ENCODE results near the gene HECTD3.

HECTD3 gene

DNA sequence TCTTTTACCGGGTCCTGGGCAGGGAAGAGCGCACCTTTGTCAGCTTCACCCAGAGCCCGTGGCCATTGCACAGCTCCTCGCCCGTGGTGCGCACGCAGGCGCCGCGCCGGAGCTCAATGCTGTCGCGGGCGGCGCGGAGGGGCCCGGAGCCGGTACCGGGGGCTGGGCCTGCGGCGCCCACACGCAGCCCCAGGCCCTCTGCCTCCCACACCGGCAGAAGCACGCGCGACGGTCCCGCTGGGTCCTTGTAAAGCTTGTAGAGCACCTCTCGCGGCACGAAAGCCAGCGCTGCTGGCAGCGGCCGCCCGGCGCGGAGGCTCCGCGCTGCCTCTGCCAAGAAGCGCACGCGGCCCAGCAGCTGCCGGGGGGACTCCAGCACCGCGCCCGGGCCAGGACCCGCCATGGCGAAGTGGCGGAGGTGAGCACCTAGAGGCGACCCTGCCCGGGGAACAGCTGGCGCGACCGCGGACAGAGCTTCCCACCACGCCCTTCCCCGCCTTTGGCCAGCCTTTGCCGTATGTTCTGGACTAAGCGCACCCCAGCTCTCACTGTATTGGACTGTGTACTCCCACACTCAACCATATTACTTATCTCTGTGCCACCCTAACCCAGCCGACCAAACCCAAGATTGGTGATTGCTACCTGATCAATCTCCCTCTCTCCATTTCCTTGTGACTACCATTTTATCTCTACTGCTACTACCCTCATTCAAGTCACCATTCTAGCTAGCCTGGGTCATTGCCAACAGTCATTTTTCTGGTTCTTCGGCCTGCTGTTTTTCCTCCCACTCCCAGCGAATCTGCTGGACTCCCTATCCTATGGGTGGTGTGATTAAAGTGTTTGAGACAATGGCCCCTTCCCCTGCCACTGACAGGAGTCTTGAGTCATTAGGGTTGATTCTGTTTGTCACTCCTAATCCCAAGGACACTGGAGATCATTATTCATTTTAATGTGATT lies at the start of gene HECTD3:
Gene HECTD3 (minus strand): TSS at position 470 of the 957 bp plus-strand sequence. CDS start 67 bp downstream, at position 403.
- DNase-seq = peak in 3 of 4 experiments; percentile 13 to 49 (median 43)

DNA sequence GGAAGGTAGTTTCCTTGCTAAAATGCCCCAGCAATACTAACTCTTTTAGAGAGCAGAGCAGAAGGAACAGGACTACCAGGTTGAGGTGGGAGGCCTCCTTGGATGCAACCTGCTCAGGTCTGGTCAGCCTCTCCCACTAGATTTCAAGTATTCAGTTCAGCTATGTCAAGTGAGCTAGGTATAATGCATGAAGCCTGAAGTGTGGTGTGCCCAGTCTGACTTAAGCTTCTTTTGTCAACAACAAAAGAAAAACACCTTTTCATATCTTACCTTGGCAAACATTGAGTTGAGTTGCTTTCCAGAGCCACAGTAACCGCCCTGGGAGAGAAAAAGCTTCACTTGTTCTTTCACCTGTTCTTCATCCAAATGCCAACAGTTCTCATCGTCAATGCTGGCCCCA lies 48.7 kb upstream of the HECTD3 start:
- DNase-seq = no peak

DNA sequence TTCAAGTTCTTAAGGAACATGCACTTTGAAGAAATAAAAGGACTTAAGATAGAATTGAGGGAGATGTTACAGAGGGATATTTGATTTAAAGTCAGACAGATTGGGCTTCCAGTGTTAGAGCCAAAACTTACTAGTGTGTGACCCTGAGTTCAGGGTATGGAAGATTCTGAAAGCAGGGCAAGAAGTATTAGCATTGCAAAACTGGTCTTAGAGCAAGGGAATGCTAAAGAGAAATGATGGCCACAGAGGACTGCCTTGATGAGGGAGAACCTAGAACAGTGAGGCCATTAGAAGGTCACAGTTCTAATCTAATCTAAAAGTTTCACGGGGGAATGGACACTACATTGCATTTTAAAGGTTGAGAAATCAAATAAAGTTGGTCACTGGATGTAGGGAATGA lies 46.4 kb upstream of the HECTD3 start:
- no peak for DNase-seq

DNA sequence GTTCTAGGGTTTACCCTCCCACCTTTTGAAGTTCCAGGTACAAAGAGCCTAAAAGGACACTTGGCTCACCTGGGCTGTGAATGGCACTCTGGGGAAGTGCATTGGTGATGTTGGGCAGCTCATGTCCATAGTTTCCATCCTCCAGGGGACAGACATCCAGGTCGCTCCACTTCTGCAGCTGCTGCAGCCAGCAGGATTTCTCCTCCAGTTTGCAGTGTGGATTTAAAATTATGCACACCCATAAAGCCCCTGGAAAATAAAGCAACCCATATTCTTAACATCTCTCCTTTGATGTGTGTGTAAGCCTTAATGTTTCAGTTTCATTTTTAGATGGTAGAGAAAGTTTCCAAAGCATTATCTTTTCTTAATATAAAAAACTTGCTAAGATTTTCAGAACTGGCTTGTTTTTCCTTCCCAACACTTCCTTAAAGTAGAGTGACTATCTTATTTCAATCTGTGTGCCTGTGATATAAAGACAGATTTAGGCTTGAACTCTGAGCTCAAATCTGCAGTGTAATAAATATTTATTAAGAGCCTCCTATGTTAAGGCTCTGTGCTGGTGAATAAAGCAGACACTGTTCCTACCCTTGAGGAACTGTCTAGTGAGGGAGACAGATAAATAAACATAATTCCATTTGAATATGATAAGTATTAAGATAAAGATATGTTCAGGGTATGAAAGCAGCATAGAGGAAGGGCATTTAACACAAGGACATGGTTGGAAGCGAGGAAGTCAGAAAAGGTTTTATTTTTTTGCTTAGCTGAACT lies 40.1 kb upstream of the HECTD3 start:
- DNase-seq = no peak

DNA sequence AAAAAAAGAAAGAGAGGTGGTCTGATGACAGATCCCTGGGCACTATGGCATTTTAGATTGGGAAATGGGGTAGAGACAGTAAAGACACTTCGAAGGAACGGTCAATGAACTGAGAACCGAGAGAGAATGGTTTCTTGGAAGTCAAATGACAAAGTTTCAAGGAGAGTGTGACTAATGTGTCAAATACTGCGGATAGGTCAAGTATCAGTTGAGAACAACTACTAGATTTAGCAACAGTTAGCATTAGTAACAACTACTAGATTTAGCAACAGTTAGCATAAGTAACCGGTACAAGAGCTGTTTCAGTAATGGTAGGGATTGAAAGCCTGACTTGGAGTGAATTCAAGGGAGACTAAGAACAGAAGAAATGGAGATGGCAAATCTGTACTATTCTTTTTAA lies 35.9 kb upstream of the HECTD3 start:
- no peak for DNase-seq

DNA sequence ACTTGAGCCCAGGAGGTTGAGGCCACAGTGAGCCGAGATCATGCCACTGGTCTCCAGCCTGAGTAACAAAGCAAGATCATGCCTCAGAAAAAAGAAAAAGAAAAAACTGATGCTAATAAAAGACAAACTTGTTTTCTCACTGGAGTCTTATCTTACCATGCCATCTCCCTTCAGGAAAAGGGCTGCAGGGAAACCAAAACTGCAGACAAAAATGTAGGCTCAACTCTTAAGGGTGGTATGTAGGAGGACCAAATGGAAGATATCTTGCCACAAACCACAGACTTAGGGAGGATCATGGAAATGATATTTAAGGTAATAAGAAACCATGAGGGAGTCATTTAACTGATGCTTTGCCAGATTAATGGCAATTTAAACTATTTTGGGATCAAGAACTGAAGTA lies 33.8 kb upstream of the HECTD3 start:
- no peak for DNase-seq

DNA sequence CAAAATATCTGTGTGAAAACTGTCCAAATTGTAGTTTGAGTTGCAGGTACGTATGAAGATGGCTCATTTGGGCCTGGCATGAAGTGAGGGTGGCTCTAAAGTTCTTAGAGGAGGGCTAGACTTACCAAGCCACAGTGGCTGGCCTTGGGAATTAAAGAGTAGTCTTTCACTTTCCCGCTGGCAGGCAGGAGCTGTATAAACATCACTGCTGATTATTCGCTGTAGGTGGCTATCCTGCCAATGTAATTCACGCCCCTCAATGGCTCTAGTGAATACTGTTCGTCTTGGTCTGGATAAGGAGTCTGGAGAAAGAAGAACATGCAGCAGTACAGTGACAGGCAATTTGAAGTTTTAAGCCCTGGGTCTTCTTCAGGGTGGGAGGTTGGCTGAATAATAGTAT lies 32.0 kb upstream of the HECTD3 start:
- DNase-seq = no peak

DNA sequence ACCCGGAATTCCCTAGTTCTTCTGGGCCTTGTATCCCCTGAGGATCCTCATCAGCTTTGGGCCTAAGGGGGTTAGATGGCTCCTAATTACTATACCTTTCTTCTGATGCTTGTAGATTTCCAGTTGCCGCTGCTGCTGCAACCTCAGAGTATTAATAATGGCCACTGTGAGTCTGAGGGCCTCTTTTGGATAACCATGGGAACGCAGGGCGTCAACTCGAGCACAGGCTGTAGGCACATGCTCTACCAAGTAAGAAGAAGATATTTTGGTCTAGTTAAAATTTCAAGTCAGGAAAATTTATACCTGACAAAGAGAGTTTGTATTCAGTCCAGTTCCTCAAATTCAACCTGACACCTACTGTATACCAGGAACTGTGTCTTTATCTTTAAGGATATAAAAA lies 29.2 kb upstream of the HECTD3 start:
- DNase-seq = no peak

DNA sequence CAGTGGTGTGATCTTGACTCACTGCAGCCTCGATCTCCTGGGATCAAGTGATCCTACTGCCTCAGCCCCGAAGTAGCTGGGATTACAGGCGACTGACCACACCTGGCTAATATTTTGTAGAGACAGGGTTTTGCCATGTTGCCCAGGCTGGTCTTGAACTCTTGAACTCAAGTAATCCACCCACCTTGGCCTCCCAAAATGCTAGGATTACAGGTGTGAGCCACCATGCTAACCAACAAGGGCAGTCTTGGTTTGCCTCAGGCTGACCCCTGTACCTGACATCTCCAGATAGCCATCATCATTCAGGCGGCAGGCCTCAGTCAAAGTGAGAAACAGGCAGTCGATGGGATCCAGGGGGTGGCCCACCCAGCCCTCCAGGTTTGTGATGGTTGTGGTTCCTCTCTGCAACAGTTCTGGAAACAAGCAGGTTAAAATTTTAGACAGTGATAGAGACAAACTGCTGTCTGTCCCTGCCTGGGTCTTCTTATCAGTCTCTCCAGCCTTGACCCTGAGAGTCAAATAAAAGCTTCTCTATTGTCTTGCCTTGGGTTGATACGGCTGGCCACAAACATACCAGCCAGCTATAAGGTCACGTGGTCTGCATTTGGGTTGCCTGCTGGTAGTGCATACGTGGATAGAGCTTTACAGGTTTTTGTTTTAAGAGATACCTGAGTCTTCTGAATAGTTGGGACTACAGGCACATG lies 27.7 kb upstream of the HECTD3 start:
- no peak for DNase-seq

DNA sequence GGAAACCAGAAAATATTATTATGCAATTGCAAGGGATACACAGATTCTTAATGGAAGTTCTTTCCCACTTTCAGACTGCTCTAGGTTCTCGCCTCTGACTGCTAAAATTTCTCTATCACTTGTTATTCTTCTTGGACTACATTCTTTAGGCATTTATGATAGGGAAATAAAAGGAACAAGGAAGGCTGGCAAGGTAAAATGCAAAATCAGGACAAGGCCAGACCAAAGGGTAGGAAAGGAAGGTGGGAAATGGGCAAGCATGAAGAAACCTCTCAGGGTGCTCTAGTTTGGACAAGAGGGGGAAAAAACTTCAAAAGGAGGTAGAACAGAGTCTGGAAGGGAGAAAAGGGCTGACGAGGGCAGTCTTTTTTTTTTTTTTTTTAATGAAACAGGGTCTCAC lies 27.1 kb upstream of the HECTD3 start:
- DNase-seq = no peak

DNA sequence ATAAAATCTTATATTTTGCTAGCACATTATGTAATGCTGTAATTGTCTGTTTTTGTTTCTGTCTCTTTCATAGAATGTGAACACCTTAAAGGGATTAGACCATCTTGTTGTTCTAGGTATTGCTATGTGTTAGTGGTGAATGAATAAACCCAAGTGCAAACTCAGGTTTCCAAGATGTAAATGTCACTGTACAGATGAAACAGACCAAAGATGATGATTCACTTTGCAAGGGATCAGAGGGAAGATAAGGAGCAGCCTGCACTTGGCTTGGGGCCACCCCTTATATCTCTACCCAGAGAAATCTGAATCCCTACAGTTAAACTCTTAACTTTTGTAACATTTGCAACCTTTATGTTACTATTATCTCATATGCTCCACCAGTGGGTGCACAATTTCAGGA lies 26.3 kb upstream of the HECTD3 start:
- no peak for DNase-seq

DNA sequence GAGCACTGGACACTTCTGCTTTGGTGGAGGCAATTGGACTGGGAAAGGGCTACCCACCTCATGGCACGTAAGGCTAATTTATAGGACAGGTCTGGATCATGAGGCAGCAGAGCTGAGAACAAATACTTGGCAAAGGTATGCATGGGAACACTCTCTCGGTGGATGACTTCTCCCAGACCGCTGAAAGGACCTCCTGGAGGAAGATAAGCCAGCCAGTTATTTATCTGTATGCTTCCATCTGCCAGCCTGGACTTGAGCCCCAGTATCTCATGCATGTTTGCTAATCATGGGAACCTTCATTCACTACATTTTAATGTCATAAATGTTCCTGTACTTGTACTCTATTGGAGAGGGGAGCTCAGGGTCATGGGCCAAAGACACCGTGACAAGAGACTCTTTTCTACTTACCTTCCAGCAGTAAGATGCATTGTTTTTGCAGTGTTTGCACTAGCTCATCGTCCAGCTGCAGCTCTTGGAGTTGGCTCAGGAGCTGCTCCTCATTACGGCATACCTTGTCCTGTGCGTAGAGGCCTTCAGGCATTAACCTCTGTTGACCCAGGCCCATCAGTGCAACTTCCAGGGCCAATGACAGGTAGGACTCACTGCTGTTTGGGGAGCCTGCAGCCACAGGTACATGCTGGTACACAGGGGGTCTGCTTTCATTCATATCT lies 24.6 kb upstream of the HECTD3 start:
- no peak for DNase-seq

DNA sequence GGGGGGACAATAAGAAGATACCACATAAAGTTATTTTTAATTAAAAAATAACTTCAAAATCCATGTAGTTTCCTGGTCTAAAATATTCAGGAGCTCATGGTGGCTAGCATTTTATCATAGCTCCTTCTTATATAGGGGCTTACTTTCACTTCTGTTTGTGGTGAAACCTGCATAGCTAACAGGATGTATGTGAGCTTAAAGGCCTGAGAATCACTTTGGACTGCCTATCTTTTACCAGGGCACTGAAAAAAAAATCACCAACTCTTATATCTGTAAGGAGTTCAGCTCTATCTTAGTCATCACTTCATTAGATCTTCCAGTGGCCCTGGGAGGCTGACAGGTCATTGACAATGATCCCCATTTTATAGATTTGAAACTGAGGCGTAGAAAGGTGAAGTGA lies 22.2 kb upstream of the HECTD3 start:
- DNase-seq = no peak

DNA sequence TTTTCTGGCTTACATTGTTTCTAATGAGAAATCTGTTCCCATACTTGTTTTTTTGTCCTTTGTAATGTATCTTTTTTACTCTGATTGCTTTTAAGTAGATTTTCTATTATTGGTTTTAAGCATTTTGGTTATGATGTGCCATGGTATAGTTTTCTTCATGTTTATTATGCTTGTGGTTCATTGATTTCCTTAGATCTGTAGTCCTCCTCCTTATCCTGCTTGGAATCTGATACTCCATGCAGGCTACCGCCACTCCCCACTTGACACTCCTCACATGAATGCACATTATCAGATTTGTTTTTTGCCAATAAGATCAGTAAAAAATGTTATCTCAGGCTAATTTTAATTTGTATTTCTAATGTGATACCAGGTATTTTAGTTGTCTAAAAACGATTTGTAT lies 21.7 kb upstream of the HECTD3 start:
- DNase-seq = no peak

DNA sequence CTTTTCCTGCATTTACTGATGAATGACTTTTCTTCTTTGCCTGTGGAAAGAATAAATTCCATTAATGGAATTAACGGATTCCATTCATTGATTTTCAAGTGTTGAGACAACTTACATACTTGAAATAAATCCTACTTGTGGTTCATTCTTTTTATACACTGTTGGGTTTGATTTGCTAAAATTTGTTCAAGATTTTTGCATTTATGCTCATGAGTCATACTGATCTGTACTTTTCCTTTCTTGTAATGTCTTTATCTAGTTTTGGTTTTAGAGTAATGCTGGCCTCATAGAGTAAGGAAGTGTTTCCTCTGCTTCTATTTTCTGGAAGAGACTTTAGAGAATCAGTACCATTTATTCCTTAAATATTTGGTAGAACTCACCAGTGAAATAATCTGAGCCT lies 15.3 kb upstream of the HECTD3 start:
- DNase-seq = no peak

DNA sequence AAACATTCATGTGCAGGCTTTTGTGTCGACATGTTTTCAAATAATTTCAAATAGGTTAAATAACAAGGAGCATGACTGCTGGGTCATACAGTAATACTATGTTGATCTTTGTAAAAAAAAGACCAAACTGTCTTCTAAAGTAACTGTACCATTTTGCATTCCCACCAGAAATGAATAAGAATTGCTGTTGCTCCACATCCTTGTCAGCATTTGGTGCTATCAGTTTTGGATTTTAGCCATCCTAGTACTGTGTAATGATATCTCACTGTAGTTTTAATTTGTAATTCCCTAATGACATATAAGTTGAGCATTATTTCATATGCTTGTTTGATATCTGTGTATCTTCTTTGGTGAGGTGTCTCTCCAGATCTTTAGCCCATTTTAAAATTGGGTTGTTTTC lies 12.5 kb upstream of the HECTD3 start:
- no peak for DNase-seq

DNA sequence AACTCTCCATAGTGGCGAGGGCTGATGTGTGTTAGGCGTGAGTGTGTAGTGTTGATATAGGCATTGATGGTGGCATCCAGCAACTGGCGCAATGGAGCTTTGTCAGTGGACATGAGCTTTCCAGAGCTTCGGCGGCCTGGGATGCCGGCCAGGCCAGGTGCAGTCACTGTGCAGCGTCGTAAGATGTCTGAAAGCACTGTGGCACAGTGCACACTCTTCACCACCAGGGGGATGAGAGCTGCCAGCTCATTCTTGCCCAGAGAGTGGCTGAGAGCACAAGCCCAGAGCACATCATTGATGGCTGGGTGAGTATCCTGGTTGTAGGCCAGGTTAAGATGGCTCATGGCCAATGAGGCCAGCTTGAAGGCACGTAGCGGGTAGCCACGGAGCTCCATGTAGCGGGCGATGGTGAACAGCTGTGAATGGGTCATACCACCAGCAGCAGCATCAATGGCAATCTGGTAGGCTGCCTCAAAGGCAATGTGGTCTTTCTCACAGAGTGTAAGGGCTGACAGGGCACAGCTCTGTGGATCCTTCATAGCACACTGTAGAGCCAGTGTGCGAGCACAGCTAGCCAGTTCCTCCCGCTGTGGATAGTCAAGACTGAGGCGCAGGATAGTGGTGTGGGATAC lies 7.6 kb upstream of the HECTD3 start:
- peak; percentile 18 to 38 (median 33) for DNase-seq

DNA sequence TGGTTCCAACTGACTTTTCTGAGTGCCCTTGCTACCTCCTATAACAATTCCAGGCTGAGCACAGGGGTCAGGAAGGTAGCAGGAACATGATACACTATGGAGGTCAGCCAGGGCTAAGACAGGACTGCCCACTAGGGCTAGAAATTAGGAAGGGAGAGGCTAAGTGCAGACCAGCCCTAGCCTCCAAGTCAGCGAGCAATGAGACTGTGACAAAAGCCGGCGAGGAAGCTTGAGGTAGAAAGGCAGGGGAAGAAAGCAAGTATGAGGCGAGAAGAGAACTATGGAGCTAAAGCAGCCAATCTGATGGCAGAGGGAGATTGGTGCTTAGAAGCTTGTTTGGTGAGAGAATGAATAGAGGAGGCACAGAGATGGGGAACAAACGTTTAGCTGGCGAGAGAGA lies 5.6 kb upstream of the HECTD3 start:
- DNase-seq = no peak

DNA sequence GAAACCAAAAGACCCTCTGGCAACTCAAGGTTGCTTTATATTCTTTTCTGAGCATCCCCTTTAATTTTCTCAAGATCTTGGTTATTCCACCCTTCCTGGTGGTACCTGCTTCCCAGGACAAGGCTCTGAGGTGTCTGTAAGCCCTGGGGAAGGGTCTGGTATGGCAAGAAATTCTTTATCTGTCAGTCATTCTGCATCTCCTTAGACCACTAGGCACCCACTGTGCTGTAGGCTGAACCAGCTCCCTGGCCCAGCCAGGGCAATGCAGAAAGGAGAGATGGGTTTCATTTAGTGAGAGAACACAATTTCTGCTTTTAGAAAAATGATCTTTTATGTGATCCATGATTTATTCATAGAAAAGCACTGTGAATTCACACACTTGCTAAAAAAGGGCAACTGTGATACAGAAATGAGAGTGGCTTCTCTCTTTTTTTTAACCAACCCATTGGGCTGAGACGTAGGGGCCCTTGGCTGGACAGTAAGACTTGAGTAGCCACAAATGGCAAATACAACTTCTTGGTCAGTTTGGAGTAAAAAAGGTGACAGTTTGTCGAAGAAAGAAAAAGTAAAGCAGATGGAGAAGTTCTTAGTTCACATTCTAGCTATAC lies 5.1 kb upstream of the HECTD3 start:
- DNase-seq = no peak

DNA sequence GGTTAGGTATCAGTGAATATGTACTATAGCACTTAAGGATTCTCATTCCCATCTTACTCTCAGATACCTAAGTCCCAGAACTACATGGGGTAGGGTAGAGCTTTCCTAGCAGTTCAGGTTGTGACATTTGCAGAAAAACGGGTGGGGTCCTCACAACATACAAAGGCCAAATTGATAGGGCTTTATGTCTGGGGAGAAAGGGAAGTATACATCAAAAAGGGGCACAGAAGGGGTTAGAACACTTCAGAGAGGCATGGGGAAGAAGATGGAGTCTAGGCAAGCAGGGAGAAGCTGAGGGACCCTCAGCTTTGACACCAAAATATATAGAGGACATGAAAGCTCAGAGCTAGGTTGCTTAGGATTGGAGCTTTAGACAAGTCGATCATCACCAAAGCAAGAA lies 4.6 kb upstream of the HECTD3 start:
- DNase-seq = no peak

DNA sequence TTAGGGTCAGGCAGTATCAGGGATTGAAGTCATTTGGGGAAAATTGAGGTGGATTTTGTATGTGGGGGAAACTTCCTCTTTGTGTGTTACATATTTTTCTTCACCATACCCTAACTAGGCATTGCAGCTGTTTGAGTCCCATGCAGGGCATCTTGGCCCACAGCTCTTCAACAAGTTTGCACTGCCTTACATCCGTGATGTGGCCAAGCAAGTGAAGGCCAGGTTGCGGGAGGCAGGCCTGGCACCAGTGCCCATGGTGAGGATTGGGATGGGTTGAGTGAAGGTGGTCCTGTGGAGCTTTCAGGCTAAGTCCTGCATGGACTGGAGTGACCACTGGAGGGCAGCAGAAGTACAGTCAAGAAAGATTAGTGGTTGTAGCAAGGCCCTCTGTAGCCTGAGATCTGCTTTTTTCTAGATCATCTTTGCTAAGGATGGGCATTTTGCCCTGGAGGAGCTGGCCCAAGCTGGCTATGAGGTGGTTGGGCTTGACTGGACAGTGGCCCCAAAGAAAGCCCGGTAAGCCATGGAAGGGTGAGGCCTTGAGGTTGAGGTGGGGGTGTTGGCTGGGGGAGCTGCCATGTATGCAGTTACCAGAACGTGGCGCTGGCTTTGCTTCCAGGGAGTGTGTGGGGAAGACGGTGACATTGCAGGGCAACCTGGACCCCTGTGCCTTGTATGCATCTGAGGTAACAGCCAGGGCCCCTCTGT lies 3.4 kb upstream of the HECTD3 start:
- DNase-seq = peak; percentile 23 to 62 (median 52)

All from activated naive CD4-positive, alpha-beta T cell (primary cell).